GM12878 (cell line): ENCODE data around the gene FOXP4. TPM values are rescaled to one million over a fixed set of nuclear protein-coding genes. Genes with fewer than 3 reads are reported as not detected.

Experiments used
- ATAC-seq: fragments of 200-7000 bp; cut with Tn5 transposase; 3 replicates; pipeline ENCODE4 v1.9.1; 2020; ENCODE audit warnings: mild to moderate bottlenecking, moderate library complexity
- BruUV-seq: library from RNA; stranded (reverse); fragments of 400-500 nt; replicated peaks from 2 replicates; lab custom pipeline; 2021; lab: Mats Ljungman, UMichigan
- CTCF ChIA-PET: fragments of 300-600 bp; sonication (Branson Sonifier 250); formaldehyde crosslinking; extraction: SDS; loops from one replicate; lab custom pipeline; 2021; ENCODE audit warnings: inconsistent platforms; lab: Yijun Ruan, JAX
- POLR2A ChIA-PET: fragments of 350-600 bp; formaldehyde crosslinking; extraction: SDS; loops from one replicate; lab custom pipeline; 2021; ENCODE audit warnings: inconsistent platforms; lab: Charles Lee
- RAD21 ChIA-PET: fragments of 300-600 bp; sonication (Branson Sonifier 250); formaldehyde crosslinking; loops from one replicate; lab custom pipeline; 2023; ENCODE audit warnings: antibody characterized with exemption; ENCODE audit not compliant: unreplicated experiment; lab: Charles Lee
- SMC1A ChIA-PET: fragments of 300-600 bp; sonication (Branson Sonifier 250); formaldehyde crosslinking; loops from one replicate; lab custom pipeline; 2023; ENCODE audit not compliant: unreplicated experiment, uncharacterized antibody; lab: Charles Lee
- DNase-seq: peaks from one replicate; pipeline ENCODE4 v3.0.0-alpha.2; 2011; ENCODE audit warnings: low read depth, low spot score
- FAIRE-seq: peaks from 3 replicates; lab custom pipeline; 2011; peaks lifted over from hg19 to GRCh38; lab: Jason Lieb, UNC
- H2AFZ ChIP-seq: 2 replicates; pipeline ENCODE4 v1.6.0; 2011; ENCODE audit warnings: low read depth, low read length, control low read depth; ENCODE audit not compliant: control insufficient read depth
- H3K27ac ChIP-seq: 2 replicates; pipeline ENCODE4 v1.5.1; 2011; ENCODE audit warnings: control low read depth; ENCODE audit not compliant: control insufficient read depth, insufficient read depth
- H3K27me3 ChIP-seq, 2 experiments: replicated peaks in 1 of 2; 2 replicates each; pipeline versions ENCODE4 v1.6.0 to v1.6.1; 2011; ENCODE audit warnings: low read length in 1 of 2; ENCODE audit not compliant: control insufficient read depth in 2 of 2, insufficient read depth in 2 of 2
- H3K36me3 ChIP-seq, 2 experiments: 2 replicates each; pipeline ENCODE4 v1.5.1; 2011; ENCODE audit warnings: low read length in 1 of 2; ENCODE audit not compliant: control insufficient read depth in 2 of 2, insufficient read depth in 2 of 2
- H3K4me1 ChIP-seq: 2 replicates; pipeline ENCODE4 v1.6.1; 2011; ENCODE audit warnings: mild to moderate bottlenecking, low read length, moderate library complexity, mixed read lengths; ENCODE audit not compliant: control insufficient read depth, insufficient read depth
- H3K4me2 ChIP-seq: 2 replicates; pipeline ENCODE4 v1.6.0; 2011; ENCODE audit warnings: control low read depth; ENCODE audit not compliant: control insufficient read depth, insufficient read depth
- H3K4me3 ChIP-seq: fragments of 200-600 bp; sonication (generic); 2 replicates; pipeline ENCODE4 v1.5.1; 2016
- H3K79me2 ChIP-seq: 2 replicates; pipeline ENCODE4 v1.6.0; 2011; ENCODE audit warnings: low read length; ENCODE audit not compliant: control insufficient read depth, insufficient read depth
- H3K9ac ChIP-seq: 2 replicates; pipeline ENCODE4 v1.8.0; 2011; ENCODE audit warnings: low read length, control low read depth, mixed read lengths; ENCODE audit not compliant: control insufficient read depth, insufficient read depth
- H3K9me3 ChIP-seq: replicated peaks from 3 replicates; pipeline ENCODE4 v1.5.1; 2011; ENCODE audit warnings: mild to moderate bottlenecking, low read length; ENCODE audit not compliant: control insufficient read depth, insufficient read depth
- H4K20me1 ChIP-seq: 2 replicates; pipeline ENCODE4 v1.6.0; 2011; ENCODE audit not compliant: control insufficient read depth, insufficient read depth
- BCL11A ChIP-seq: IDR thresholded peaks from 2 replicates; pipeline ENCODE4 v1.6.1; 2011; ENCODE audit warnings: low read depth, low read length
- BCL3 ChIP-seq: IDR thresholded peaks from 2 replicates; pipeline ENCODE4 v1.6.1; 2011; ENCODE audit warnings: borderline replicate concordance, low read depth, mild to moderate bottlenecking, moderate library complexity, low read length; ENCODE audit not compliant: insufficient read depth, poor library complexity, severe bottlenecking
- BMI1 ChIP-seq: fragments of 450-650 bp; IDR thresholded peaks from 2 replicates; pipeline ENCODE4 v1.6.1; 2016; ENCODE audit warnings: mild to moderate bottlenecking, moderate library complexity, borderline replicate concordance
- IRF5 ChIP-seq: fragments of 450-650 bp; IDR thresholded peaks from 2 replicates; pipeline ENCODE4 v1.6.1; 2017; ENCODE audit warnings: borderline replicate concordance
- KLF5 ChIP-seq: fragments of 450-650 bp; IDR thresholded peaks from 2 replicates; pipeline ENCODE4 v1.6.1; 2014; ENCODE audit warnings: mild to moderate bottlenecking; ENCODE audit not compliant: partially characterized antibody
- NR2C1 ChIP-seq: fragments of 450-650 bp; IDR thresholded peaks from 2 replicates; pipeline ENCODE4 v1.6.1; 2017; ENCODE audit warnings: antibody characterized with exemption, mild to moderate bottlenecking, moderate library complexity
- NR2F1 ChIP-seq: fragments of 450-650 bp; conservative IDR thresholded peaks from 2 replicates; pipeline ENCODE4 v1.6.1; 2017; ENCODE audit warnings: mild to moderate bottlenecking
- PML ChIP-seq: IDR thresholded peaks from 2 replicates; pipeline ENCODE4 v1.6.1; 2012; ENCODE audit warnings: low read length, inconsistent platforms
- RFX5 ChIP-seq: IDR thresholded peaks from 2 replicates; pipeline ENCODE4 v1.6.1; 2011; ENCODE audit warnings: low read depth, low read length, improper control_type of control experiment
- SREBF1 ChIP-seq: IDR thresholded peaks from 2 replicates; pipeline ENCODE4 v1.6.1; 2012; ENCODE audit warnings: mild to moderate bottlenecking, low read length
- TAF1 ChIP-seq: IDR thresholded peaks from 2 replicates; pipeline ENCODE4 v1.6.1; 2011; ENCODE audit warnings: mild to moderate bottlenecking, low read depth, low read length, borderline replicate concordance
- WRNIP1 ChIP-seq: IDR thresholded peaks from 2 replicates; pipeline ENCODE4 v1.6.1; 2011; ENCODE audit warnings: low read depth, low read length, improper control_type of control experiment, borderline replicate concordance
- ZBTB4 ChIP-seq: fragments of 450-650 bp; formaldehyde crosslinking; IDR thresholded peaks from 2 replicates; pipeline ENCODE4 v1.4.0; 2022; ENCODE audit warnings: mild to moderate bottlenecking, moderate library complexity
- ZNF592 ChIP-seq: fragments of 450-650 bp; IDR thresholded peaks from 2 replicates; pipeline ENCODE4 v1.6.1; 2017; ENCODE audit warnings: mild to moderate bottlenecking, moderate library complexity
- WGBS: methylation state at CpG from one replicate; pipeline ENCODE4 v1.1.6; 2016; ENCODE audit warnings: low lambda C conversion rate; ENCODE audit not compliant: insufficient replicate concordance, insufficient coverage; ENCODE audit errors: missing lambda C conversion rate; 5-methylcytosine and 5-hydroxymethylcytosine counted together
- in situ Hi-C: fragments of 300-500 bp; cut with MboI; formaldehyde crosslinking; loops from 9 replicates; pipeline ENCODE4 v1.14.3; 2018; ENCODE audit warnings: mixed read lengths
- intact Hi-C: fragments of 100-400 bp; cut with micrococcal nuclease; formaldehyde crosslinking; loops from one replicate; pipeline ENCODE4 v1.14.2; 2022; ENCODE audit not compliant: unreplicated experiment
- polyA plus RNA-seq, 11 experiments: library from polyadenylated mRNA; depleted of rRNA in 4 of 11; unstranded in 6 of 11; stranded (reverse) in 5 of 11; fragments of >200 nt; fragmentation: Nextera tagmentation in 4 of 11; fragmentation: Illumina TruSeq in 1 of 11; extraction: Ambion mirVana in 4 of 11; extraction: Trizol in 1 of 11; gene quantifications; 1 replicate in 1 of 11; 2 replicates in 10 of 11; pipeline versions ENCODE4 v1.2.1 to v1.2.3, GENCODE V29; 2011 to 2016; ENCODE audit warnings: inconsistent platforms in 2 of 11, missing spikeins in 2 of 11, low read depth in 1 of 11
- total RNA-seq, 4 experiments: library from RNA; depleted of rRNA in 3 of 4; stranded (reverse); fragments of >200 nt in 3 of 4; fragmentation: Illumina TruSeq in 1 of 4; extraction: Trizol in 1 of 4; gene quantifications; 2 replicates each; pipeline versions ENCODE4 v1.2.1 to v1.2.3, GENCODE V29; 2013 to 2021
- TF ChIP-seq, protein P1 (sequence below): IDR thresholded peaks from 2 replicates; pipeline ENCODE4 v1.6.1; 2011; ENCODE audit warnings: low read depth, mild to moderate bottlenecking, low read length, moderate library complexity, borderline replicate concordance; ENCODE audit errors: extremely low read depth

The FOXP4 gene
- total and polyA plus RNA-seq, 10 of the 15 experiments (the other 5 are each of a cell fraction or from before 2014, with no cell fraction given): 0.31 to 46.1 (median 2.3) TPM

GRCh38 chr6:41626022-41626421, 79.8 kb downstream of the FOXP4 start:
- no peak overlapping the region for H2AFZ ChIP-seq
- no peaks in the 10 kb centered on the region for H4K20me1 ChIP-seq
- POLR2A ChIA-PET: no interaction called here
- peaks cover 6% of the 10 kb centered on the region for H3K4me1 ChIP-seq
- in situ Hi-C loops: no loop called here
- ATAC-seq (no peak), DNase-seq (no peak), FAIRE-seq (no peak)
- SMC1A ChIA-PET: no interaction called here
- no peak overlapping the region for H3K4me2 ChIP-seq
- H3K36me3 ChIP-seq: no peaks in the 10 kb centered on the region
- H3K9ac ChIP-seq: no peak overlapping the region
- intact Hi-C loops: no loop called here
- H3K4me3 ChIP-seq: no peak overlapping the region
- no peaks in the 10 kb centered on the region for H3K79me2 ChIP-seq
- BruUV-seq: no TSS peak
- CTCF ChIA-PET: no interaction called here
- 41% methylated on average over 4 of the region's 4 CpGs for WGBS
- RAD21 ChIA-PET: interaction anchor here (1.3 kb wide), 1 partner anchor 12 kb away, joined by 3 read pairs; no protein-coding TSS in a partner anchor
- no peak overlapping the region for H3K27ac ChIP-seq
- H3K9me3 ChIP-seq: no peaks in the 10 kb centered on the region
- H3K27me3 ChIP-seq: peaks cover 0 to 5% of the 10 kb centered on the region in 2 experiments; a peak in 2 of 4 replicates
- TF ChIP-seq PML (no peak), ZNF592 (no peak), BMI1 (no peak), BCL3 (no peak), RFX5 (no peak), BCL11A (no peak), WRNIP1 (no peak), IRF5 (no peak), TAF1 (no peak), SREBF1 (no peak), NR2F1 (no peak), ZBTB4 (CRISPR knock-in tag) (no peak), NR2C1 (no peak), KLF5 (no peak)
- TF ChIP-seq, protein P1, sequence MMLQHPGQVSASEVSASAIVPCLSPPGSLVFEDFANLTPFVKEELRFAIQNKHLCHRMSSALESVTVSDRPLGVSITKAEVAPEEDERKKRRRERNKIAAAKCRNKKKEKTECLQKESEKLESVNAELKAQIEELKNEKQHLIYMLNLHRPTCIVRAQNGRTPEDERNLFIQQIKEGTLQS: no peak
